SIG-M5 treated with dmso at 0.1 percent for 504 hours (cell line): ENCODE results near the gene SPINT2.
"Not testable (repeated sequence)": the region's sequence is repeated elsewhere in the genome, so short reads cannot be mapped to it uniquely, and the experiment has no call there.

ENCODE experiments used
- DNase-seq: peaks from one replicate; lab custom pipeline; 2025; ENCODE audit not compliant: unreplicated experiment; lab: John Stamatoyannopoulos, UW

The SPINT2 gene

DNA sequence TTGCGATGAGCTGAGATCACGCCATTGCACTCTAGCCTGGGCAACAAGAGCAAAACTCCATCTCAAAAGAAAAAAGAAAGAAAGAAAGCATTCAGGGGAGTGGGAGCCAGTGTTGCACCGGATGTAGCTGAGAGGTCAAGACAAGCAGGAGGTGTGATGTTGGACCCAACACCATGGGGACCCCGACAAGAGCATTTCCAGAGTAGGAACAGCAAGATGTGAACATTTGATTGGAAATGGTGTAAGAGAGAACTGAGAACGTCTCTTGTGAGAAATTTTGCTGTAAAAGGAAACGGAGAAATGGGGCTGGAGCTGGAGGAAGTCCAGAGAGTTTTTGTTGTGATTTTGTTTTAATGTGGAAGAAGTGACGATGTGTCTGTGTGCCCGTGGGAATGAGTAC, 24.6 kb upstream of the SPINT2 start:
- DNase-seq = no peak

DNA sequence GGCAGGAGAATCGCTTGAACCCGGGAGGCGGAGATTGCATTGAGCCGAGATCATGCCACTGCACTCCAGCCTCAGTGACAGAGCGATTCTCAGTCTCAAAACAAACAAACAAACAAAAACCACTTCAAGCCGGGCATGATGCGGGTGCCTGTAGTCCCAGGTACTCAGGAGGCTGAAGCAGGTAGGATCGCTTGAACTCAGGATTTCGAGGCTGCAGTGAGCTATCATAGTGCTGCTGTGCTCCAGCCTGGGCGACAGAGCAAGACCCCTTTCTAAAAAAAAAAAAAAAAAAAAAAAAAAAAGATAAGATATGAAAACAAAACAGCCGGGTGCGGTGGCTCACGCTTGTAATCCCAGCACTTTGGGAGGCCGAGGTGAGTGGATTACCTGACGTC, 21.1 kb upstream of the SPINT2 start:
- DNase-seq = no peak

DNA sequence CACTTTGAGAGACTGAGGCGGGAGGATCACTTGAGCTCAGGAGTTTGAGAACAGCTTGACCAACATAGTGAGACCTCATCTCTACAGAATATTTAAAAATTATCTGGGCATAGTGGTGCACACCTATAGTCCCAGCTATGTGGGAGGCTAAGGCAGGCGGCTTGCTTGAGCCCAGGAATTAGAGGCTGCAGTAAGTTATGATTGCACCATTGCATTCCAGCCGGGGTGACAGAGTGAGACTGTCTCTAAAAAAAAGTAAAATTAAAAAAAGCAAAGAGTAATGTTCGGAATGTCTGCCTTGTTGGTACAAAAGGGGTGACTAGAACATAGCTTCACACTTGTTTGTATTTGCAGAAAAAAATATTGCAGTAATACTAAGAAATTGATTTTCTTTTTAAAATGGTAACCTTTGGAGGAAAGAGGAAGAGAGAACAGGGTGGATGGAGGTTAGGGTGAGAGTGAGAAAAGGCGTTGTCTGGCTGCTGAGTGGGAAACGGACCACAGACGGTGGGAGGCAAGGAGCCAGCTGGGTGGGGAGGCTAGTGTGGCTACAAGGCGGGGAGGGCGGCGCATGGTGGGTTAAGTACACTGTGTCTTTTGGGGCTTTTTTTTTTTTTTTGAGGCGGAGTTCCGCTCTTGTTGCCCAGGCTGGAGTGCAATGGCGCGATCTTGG, 18.4 kb upstream of the SPINT2 start:
- DNase-seq = peak; percentile 56

DNA sequence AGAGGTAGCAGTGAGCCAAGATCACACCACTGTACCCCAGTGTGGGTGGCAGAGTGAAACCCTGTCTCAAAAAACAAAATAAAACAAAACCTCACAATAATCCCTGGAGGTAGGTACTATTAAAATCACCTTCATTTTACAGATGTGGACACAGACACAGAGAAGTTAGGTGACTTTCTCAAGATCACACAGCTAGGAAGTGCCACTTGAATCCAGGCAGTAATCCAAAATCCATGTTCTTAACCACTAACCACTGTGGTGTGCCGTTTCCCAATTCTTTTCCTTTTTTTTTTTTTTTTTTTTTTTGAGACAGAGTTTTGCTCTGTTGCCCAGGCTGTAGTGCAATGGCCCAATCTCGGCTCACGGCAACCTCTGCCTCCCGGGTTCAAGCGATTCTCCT, 17.2 kb upstream of the SPINT2 start:
- DNase-seq = no peak

DNA sequence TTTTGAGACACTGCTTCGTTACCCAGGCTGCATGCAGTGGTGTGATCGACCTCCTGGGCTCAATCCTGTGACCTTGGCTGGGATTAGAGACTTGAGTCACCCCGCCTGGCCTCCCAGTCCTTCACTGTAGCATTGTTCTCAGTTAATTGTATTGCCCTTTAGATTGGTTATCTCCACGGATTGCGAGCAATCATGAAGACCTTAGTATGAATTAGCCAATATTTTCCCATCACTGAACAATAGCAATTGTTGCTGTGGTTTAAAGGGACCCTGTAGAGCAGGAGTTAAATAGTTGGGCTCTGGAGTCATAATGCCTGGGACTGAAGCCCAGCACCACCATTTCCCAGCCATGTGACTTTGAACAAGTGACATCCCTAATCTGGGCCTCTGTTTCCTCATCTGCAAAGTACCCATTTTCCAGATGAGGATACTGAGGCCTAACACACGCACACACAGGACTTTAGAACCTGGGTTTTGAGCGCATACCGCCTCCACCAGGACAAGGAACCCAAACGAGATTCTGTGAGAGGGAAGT, 16.6 kb upstream of the SPINT2 start:
- no peak for DNase-seq

DNA sequence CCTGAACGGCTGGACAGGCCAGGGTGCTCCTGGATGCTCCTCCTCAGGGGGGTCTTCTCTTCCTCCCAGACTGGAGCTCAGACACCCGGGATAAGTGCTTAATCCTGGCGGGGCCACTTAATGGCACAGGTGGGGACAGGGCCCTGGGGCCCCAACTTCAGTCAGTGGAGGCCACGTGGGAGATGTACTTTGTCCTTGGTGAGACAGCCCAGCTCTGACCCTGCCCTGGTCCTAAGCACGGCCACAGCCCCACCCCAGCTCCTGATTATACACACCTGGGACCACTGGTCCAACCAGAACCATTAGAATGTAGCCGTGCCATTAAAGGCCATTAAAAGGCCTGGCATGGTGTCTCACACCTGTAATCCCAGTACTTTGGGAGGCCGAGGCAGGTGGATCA, 16.0 kb upstream of the SPINT2 start:
- DNase-seq = no peak

DNA sequence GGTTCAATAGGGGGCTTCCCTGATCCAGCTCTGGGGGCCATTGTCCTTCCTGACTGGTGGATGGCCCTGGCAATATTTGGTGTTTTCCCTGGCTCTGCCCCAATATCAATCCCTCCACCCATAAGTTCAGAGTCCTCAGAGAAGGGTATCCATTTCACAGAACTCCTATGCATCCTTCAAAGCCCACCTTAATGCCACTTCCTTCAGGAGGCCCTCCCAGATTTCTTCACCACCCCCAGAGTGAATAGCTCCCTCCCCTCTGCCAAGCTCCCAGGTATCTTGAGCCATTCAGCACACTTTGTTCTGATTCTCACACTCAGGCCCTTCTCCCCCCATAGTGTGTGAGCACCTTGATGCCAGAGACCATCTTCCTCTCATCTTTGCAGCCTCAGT, 13.9 kb upstream of the SPINT2 start:
- no peak for DNase-seq

DNA sequence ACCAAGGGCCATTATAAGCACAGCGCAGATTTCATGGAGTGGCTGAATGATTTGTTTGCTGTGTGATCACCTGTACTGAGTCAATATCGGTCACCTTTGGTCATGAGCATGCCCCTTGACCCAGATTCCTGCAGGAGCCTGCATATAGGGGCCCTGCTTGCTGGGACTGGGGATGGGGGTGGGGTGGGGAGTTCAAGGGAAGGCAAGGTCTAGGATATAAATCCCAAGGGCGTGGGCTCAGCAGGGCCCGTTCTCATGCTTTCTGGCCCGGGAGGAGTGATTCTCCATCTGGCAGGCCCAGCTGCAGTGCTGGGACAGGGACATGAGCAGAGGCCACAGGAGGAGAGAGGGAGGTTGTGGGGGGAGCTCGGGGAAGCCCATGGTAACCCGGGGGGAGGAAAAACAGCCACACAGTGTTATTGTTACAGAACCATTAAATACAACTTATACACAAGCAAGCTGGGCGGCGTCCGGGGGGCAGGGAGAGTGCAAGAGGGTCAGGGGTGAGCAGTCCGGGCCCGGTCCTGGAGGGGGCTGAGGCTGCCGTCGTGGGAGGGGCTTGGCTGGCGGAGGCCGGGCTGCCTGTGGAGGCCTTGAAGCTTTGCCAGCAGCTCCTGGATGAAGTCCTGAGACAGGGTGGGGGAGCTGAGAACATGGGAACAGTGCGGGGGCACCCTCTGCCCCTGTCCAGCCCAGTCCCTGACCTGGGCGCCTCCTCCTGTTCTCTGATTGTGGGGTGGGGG, 13.4 kb upstream of the SPINT2 start:
- no peak for DNase-seq

DNA sequence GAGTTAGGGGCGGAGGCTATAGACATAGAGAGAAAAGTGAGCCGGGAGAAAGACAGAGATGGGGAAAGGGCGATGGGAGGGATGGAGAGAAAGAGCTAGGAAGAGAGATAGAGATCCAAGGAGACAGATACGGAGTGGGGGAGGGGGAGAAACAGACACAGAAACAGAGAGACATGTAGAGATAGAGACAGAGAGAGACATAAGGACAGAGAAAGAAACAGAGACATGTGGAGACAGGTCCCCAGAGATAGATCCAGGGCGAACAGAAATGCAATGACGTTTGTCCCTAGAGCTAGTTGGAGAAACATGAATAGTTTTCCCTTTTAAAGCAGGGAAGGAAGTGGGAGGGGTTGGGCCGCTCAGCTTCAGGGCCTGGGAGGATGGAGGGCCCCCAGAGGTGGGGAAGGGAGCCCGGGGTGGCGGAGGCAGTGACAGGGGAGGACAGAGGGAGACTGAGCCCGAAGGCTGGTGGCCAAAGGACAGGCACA, 12.8 kb upstream of the SPINT2 start:
- no peak for DNase-seq

DNA sequence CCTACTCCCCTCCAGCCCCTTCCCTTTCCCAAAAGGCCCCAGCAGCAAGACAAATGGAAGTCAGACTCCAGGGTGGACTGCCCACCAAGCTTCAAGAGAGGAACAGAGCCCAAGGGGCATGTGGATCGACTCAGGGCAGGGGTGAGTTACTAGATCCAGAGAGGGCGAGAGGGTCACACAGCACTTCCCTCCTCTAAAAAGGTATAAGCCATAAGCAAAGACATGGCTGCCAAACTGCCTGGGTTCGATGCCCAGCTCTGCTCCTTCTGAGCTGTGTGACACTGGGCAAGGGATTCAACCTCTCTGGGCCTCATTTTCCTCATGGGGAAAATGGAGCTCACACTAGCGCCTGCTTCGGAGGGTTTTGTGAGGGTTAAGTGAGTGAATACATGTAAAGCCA, 12.0 kb upstream of the SPINT2 start:
- DNase-seq = no peak

DNA sequence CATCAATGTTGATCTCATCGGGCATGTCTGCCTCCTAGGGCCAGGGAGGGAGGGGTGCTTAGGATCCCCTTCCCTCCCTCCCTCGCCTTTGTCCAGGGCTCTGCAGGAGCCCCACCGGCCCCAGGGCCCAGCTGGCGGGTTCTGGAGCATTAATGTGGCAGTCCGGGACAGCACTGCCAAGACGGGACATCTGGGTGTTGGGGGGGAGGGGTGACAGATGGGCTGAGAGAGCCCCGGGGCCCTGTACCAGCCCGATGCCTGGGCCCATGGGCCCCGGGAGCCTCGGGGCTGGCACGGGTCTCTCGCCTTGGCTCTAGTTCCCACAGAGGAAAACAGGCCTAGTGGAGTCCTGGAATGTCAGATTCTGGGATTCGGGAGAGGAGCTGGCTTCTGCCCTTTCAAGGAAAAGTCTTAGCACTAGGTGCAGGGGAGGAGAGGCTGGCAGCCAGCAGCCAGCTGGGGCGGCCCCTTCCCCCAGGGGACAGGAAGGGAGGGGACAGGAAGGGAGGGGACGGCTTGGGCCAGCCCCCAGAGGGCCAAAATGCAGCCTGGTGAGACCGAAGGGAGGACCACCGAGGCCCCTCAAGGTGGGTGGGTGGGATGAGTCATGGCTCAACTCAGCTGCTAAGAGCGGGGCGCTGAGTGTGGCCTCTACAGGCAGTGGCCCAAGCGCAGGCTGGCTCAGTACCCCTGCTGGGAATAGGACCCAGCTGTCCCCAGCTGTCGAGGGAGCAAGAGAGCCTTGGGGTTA, 11.3 kb upstream of the SPINT2 start:
- no peak for DNase-seq

DNA sequence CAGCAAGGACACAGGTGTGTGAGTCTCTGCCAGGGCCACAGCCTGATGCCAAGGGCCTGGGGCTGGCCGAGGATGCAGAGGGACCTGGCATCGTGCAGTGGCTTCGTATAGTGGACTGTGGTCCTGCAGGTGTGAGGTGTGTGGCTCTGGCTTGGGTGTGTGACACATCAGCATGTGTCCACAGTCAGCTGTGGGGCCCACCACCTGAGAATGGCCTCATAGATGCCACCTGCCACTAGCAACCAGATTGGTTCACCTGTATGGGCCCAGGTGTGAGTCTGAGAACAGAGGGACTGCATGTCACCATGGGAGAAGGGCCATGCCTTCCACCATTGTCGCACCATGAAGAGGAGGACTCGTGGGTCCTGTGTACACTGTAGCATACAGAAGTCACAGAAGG, 10.6 kb upstream of the SPINT2 start:
- DNase-seq = no peak

DNA sequence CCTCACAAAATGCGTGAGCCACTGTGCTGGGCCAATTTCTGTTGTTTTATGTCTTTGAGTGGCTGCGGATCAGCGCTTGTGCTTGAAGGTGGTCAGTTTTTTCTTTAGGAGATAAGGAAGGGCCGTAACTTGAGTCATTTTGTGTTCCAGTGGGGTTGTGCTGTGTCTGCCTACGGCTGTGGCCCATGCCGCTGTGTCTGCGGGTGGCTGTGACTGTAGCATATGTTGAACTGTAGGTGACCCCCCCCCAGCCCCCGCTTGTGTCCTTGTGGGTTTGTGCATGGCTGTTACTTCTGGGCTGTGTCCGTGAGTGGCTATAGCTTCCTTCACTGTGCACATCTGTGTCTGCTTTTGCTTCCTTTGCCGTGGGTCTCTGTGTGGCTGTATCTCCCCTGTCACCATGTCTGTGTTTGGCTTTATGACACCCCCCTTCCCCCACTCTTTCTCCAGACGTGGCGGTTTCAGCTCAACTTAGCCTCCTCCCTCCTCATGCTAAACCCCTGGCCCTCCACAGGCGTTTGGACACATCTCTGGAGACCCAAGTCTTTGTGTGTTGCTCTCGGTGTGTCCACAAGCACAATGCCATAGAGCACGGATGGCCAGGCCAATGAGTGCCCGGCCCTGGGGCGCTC, 8.9 kb upstream of the SPINT2 start:
- no peak for DNase-seq

DNA sequence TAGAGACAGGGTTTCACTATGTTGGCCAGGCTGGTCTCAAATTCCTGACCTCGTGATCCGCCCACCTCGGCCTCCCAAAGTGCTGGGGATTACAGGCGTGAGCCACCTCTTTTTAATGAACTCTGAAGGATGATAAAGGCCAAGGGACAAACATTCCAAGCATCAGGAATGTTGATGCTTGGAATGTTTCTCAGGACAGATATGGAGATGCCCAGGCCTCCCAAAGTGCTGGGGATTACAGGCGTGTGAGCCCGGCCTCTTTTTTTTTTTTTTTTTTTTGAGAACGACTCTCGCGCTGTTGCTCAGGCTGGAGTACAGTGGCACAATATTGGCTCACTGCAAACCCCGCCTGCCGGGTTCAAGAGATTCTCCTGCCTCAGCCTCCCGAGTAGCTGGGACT, 2.4 kb upstream of the SPINT2 start:
- not testable (repeated sequence) for DNase-seq

DNA sequence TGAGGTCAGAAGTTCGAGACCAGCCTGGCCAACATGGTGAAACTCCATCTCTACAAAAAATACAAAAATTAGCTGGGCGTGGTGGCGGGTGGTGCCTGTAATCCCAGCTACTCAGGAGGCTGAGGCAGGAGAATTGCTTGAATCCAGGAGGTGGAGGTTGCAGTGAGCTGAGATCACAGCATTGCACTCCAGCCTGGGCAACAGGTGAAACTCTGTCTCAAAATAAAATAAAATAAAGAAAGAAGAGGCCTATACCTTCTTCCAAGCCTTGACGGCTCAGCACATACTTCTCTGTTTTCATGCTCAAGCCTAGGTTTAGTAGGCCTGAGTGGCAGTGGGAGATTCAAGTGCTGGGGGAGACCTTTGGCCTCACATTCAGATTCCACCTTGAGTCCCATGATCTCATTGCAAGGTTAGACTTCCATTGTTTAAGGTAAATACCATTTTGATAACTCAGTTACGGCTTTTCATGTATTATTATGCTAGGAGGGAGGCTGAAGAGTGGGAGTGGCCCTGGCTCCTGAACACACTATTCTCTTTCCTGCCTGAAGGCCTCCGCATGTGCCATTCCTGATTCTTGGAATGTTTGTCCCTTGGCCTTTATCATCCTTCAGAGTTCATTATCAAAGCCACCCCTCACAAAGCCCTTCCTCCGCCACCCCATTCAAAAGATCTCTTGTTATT, 1.6 kb upstream of the SPINT2 start:
- no peak for DNase-seq

DNA sequence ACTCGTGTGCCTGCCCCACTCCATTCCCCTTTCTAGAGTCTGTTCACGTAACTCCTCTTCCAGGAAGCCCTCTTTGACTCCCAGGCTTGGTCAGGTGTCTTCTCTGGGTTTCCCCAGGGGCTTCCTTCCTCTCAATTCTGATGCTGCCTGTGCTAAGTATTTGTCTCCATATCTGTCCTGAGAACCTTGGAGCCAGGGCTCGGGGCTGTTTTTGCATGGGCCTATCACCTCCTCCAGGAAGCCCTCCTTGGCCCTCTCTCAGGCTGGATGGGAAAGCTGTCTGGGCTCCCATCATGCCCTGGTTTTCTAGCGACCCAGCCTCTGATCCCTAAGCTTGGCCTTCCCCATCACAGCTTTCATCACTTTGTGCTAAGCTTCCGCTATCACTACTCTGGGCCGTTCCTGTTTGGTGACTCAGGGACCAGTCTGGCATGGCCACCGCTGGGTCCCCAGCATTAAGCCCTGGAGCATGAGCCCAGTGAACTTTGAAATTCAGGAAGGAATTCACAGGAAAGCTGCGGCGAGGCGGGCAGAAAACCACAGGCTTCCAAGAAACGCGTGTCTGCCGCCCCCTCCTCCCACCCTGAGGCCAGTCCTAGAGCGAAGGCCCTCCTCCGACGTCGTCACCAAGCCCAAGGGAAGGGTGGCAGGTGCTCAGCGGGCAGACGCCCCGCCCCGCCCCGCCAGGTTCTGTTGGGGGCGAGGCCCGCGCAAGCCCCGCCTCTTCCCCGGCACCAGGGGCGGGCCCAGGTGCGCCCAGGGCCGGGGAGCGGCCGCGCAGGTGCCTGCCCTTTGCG, 486 bp upstream of the SPINT2 start:
- DNase-seq = peak; percentile 54

DNA sequence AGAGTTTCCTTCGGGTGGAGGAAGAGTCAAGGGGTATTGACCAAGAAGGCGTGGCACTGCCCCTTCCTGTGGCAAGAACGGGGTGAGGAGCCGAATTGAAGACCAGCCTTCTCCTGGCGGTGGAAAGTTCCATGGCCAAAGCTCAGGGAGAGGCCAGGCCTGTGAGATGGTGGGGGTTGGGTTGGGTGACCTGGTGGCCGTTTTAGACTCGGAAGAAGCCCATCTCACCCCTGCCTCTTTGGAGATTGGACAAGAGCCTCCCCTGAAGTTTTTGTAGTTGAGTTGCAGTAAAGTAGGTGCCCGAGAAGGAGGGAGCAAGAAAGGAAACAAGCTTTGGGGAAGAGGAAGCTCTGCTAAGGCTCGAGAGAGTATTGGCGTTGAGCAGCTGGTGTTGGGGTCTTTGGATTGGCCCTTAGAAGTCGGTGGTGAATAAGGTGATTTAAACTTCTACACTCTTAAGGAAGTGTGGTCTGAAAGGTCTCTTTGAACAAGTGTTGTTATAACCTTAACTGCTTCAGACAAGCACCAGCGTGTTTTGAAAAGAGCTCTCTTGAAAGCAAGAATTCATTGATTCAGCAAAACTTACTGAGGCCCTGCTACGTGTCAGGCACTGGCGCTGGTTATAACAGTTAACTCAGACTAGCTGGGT, 964 bp downstream of the SPINT2 start:
- peak; percentile 21 for DNase-seq

DNA sequence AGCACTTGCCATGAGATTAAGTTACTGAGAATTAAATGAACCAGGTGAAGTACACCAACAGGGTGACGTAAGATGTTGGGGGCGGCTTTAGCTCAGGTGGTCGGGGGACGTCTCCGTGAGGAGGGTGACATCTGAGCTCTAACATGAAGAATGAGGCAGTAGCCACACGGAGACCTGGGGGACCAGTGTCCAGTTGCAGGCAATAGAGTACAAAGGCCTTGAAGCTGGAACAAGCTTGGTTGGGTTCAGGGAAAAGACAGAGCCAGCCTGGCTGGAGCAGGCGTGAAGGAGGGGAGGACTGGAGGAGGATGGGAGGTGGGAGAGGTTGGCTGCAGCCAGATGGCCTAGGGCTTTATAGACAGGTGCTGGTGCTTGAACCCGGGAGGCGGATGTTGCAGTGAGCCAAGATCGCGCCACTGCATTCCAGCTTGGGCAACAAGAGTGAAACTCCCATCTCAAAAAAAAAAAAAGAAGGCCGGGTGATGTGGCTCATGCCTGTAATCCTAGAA, 1.6 kb downstream of the SPINT2 start:
- DNase-seq = no peak

DNA sequence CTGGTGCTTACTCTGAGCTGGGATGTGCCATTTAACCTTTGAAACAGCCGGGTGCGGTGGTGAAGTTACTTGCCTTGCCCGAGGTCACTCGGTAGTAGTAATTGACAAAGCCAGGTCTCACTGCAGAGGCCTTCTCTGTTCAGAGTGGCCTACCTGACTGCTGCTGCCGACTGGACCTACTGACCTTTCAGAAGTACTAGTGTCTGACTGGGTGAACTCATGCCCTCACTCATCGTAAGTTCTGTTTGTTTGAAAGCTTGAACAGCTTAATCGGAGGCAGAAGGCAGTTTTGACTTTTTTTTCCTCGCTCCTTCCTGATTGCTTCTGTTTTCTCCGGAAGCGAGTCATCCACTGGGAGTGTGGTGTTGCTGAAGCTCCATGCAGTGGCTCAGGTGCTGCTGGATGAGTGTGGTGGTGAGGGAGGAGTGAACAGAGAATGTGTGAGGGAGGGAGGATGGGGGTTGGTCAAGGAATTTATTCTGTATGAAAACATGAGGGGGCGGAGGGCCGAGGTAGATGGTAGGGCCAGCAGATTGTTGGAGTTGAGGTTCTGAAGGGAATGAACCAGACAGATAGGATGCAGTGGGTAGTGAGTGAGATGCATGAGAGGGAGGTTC, 2.7 kb downstream of the SPINT2 start:
- no peak for DNase-seq
